ENCODE data around the gene PRMT2. TPM values are rescaled to one million over a fixed set of nuclear protein-coding genes. Genes with fewer than 3 reads are reported as not detected.

The PRMT2 gene
- total RNA-seq, 1 experiment from 2014 or later, result 60.5 TPM

DNA sequence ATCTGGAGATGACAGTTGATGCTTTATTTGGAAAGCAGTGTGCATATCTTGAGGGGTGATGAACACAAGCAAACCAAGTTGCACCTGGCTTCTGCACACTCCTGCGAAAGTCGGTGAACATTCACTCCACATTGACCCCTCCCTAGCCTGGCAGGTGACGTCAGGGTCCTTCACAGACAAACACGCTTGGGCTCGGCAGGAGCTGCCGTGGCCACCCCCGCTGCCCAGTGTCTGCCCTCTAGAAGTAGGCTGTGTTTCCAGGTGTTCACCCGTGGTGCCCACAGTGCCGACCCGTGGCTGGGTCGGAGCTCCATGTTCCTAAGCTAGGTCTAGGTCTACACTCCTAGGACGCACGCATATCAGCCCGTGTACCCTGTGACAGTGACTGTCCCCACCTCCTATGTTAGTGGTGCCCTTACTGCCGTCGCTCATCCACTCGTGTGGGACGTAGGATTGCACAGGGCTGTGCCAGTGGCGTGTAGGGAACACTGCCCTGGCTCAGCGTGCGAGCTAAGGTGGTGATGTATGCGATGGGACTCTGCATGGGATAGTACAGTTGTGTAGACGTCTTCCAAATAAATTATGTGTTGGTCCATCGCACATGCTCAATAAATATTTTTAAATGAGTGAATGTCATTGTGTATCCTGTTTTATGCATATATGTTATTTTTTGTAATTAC, 29.0 kb downstream of the PRMT2 start:
- in situ Hi-C loops (cut with HindIII; ENCODE audit: low pct_unique_long_range_greater_than_20kb, low sequenced_read_pairs), result no loop called here
- intact Hi-C loops (cut with micrococcal nuclease; ENCODE audit: unreplicated experiment), result no loop called here
- ATAC-seq (no peak), DNase-seq (ENCODE audit: low read depth, low spot score) (no peak)
- Histone ChIP-seq H3K36me3 (ENCODE audit: control insufficient read depth, insufficient read depth, low read length) (no peaks in the 10 kb centered on the region), H3K9me3 (ENCODE audit: control insufficient read depth, insufficient read depth, low read depth, low read length) (no peaks in the 10 kb centered on the region), H3K4me3 (ENCODE audit: low read depth in 2 of 2, low read length in 2 of 2) (no peak overlapping the region), H3K27me3 (ENCODE audit: control insufficient read depth, insufficient read depth, low read length) (no peaks in the 10 kb centered on the region), H3K27ac (ENCODE audit: low read length) (no peak overlapping the region), H3K4me1 (ENCODE audit: control insufficient read depth, insufficient read depth, low read length) (peaks cover 3% of the 10 kb centered on the region; the same call in 1 of the 2 replicates)
- no TSS peak for BruUV-seq (replicated peaks)
- CTCF ChIA-PET, result no interaction called here
- POLR2A ChIA-PET, result no interaction called here
- no peak for TF ChIP-seq SIN3A (IDR thresholded peaks at IDR 0.05; ENCODE audit: borderline replicate concordance, insufficient read depth, low read depth, low read length)
- no peak for TF ChIP-seq POLR2AphosphoS5 (IDR thresholded peaks at IDR 0.05; ENCODE audit: low read depth, low read length)
- TF ChIP-seq, protein P1, sequence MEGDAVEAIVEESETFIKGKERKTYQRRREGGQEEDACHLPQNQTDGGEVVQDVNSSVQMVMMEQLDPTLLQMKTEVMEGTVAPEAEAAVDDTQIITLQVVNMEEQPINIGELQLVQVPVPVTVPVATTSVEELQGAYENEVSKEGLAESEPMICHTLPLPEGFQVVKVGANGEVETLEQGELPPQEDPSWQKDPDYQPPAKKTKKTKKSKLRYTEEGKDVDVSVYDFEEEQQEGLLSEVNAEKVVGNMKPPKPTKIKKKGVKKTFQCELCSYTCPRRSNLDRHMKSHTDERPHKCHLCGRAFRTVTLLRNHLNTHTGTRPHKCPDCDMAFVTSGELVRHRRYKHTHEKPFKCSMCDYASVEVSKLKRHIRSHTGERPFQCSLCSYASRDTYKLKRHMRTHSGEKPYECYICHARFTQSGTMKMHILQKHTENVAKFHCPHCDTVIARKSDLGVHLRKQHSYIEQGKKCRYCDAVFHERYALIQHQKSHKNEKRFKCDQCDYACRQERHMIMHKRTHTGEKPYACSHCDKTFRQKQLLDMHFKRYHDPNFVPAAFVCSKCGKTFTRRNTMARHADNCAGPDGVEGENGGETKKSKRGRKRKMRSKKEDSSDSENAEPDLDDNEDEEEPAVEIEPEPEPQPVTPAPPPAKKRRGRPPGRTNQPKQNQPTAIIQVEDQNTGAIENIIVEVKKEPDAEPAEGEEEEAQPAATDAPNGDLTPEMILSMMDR (IDR thresholded peaks at IDR 0.05), result no peak

DNA sequence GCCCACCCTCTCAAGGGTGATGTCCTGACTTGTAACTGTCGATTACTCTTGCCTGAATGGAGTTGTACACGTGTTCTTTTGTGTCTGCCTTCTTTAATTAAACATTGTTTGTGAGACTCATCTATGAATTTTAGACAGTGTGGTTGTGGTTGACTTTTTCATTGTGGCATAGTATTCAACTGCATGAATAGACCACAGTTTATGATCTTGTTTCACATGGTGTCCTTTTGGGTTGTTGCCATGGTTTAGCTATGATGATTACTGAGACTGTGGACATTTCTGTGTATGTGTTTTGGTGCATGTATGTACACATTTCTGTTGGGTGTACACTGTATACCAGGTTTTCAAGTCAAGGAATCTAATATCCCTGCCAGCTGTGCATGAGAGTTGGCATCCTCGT, 30.1 kb downstream of the PRMT2 start:
- TF ChIP-seq POLR2AphosphoS5 (IDR thresholded peaks at IDR 0.05; ENCODE audit: low read depth, low read length), result no peak
- TF ChIP-seq, protein P2, sequence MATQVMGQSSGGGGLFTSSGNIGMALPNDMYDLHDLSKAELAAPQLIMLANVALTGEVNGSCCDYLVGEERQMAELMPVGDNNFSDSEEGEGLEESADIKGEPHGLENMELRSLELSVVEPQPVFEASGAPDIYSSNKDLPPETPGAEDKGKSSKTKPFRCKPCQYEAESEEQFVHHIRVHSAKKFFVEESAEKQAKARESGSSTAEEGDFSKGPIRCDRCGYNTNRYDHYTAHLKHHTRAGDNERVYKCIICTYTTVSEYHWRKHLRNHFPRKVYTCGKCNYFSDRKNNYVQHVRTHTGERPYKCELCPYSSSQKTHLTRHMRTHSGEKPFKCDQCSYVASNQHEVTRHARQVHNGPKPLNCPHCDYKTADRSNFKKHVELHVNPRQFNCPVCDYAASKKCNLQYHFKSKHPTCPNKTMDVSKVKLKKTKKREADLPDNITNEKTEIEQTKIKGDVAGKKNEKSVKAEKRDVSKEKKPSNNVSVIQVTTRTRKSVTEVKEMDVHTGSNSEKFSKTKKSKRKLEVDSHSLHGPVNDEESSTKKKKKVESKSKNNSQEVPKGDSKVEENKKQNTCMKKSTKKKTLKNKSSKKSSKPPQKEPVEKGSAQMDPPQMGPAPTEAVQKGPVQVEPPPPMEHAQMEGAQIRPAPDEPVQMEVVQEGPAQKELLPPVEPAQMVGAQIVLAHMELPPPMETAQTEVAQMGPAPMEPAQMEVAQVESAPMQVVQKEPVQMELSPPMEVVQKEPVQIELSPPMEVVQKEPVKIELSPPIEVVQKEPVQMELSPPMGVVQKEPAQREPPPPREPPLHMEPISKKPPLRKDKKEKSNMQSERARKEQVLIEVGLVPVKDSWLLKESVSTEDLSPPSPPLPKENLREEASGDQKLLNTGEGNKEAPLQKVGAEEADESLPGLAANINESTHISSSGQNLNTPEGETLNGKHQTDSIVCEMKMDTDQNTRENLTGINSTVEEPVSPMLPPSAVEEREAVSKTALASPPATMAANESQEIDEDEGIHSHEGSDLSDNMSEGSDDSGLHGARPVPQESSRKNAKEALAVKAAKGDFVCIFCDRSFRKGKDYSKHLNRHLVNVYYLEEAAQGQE (IDR thresholded peaks at IDR 0.05; ENCODE audit: insufficient read depth in 1 of 2, low read depth in 2 of 2, low read length in 1 of 2), result no peak
- no peak for TF ChIP-seq SIN3A (IDR thresholded peaks at IDR 0.05; ENCODE audit: borderline replicate concordance, insufficient read depth, low read depth, low read length)
- no peak for TF ChIP-seq TCF7L2 (IDR thresholded peaks at IDR 0.05; ENCODE audit: low read depth, low read length)
- Histone ChIP-seq H3K27ac (ENCODE audit: low read length) (no peak overlapping the region), H3K27me3 (ENCODE audit: control insufficient read depth, insufficient read depth, low read length) (no peaks in the 10 kb centered on the region), H3K4me3 (ENCODE audit: low read depth in 2 of 2, low read length in 2 of 2) (no peak overlapping the region), H3K36me3 (ENCODE audit: control insufficient read depth, insufficient read depth, low read length) (no peaks in the 10 kb centered on the region), H3K9me3 (ENCODE audit: control insufficient read depth, insufficient read depth, low read depth, low read length) (no peaks in the 10 kb centered on the region), H3K4me1 (ENCODE audit: control insufficient read depth, insufficient read depth, low read length) (peaks cover 3% of the 10 kb centered on the region; the same call in 1 of the 2 replicates)
- no peak for DNase-seq (ENCODE audit: low read depth, low spot score)
- CTCF ChIA-PET, result no interaction called here
- POLR2A ChIA-PET, result no interaction called here
- in situ Hi-C loops (cut with HindIII; ENCODE audit: low pct_unique_long_range_greater_than_20kb, low sequenced_read_pairs) (no loop called here), intact Hi-C loops (cut with micrococcal nuclease; ENCODE audit: unreplicated experiment) (no loop called here)
- no peak for ATAC-seq
- no TSS peak for BruUV-seq (replicated peaks)

Data from Panc1 (cell line).